Spleen (tissue), 11 donors: Measurements from ENCODE around the gene SOX21. TPM values are rescaled to one million over a fixed set of nuclear protein-coding genes. Genes with fewer than 3 reads are reported as not detected.

Source experiments
- DNase-seq: peaks from one replicate; pipeline ENCODE4 v3.0.0-alpha.2; 2020
- H3K27ac ChIP-seq, 8 donors: fragments of 200-600 bp; sonication (generic) in 7 of 8; 1 replicate in 4 of 8; 2 replicates in 4 of 8; pipeline versions ENCODE4 v1.5.0 to v1.8.0; 2016 to 2021; ENCODE audit warnings: inconsistent platforms in 4 of 8, mild to moderate bottlenecking in 4 of 8, moderate library complexity in 1 of 8
- H3K27me3 ChIP-seq, 7 donors: fragments of 200-600 bp; sonication (generic) in 6 of 7; replicated peaks in 1 of 7; 1 replicate in 4 of 7; 2 replicates in 3 of 7; pipeline versions ENCODE4 v1.5.0 to v1.8.0; 2016 to 2021; ENCODE audit warnings: inconsistent platforms in 3 of 7, mild to moderate bottlenecking in 1 of 7
- H3K36me3 ChIP-seq, 6 donors: fragments of 200-600 bp; sonication (generic) in 5 of 6; 1 replicate in 4 of 6; 2 replicates in 2 of 6; pipeline versions ENCODE4 v1.5.0 to v1.8.0; 2016 to 2021; ENCODE audit warnings: inconsistent platforms in 2 of 6
- H3K4me1 ChIP-seq, 6 donors: fragments of 200-600 bp; sonication (generic) in 5 of 6; 1 replicate in 3 of 6; 2 replicates in 3 of 6; pipeline versions ENCODE4 v1.5.0 to v1.8.0; 2016 to 2021; ENCODE audit warnings: inconsistent platforms in 3 of 6
- H3K4me3 ChIP-seq, 8 donors: fragments of 200-600 bp; sonication (generic) in 7 of 8; 1 replicate in 4 of 8; 2 replicates in 4 of 8; pipeline versions ENCODE4 v1.5.0 to v1.8.0; 2016 to 2021; ENCODE audit warnings: inconsistent platforms in 4 of 8, mild to moderate bottlenecking in 4 of 8, moderate library complexity in 2 of 8
- H3K9me3 ChIP-seq, 8 donors: fragments of 200-600 bp; sonication (generic) in 7 of 8; 1 replicate in 4 of 8; 2 replicates in 4 of 8; pipeline versions ENCODE4 v1.5.0 to v1.8.0; 2016 to 2021; ENCODE audit warnings: inconsistent platforms in 4 of 8
- CTCF ChIP-seq, 11 experiments: fragments of 200-600 bp in 7 of 11; fragments of 450-650 bp in 4 of 11; sonication (generic) in 4 of 11; IDR thresholded peaks in 8 of 11; conservative IDR thresholded peaks in 3 of 11; 1 replicate in 7 of 11; 2 replicates in 4 of 11; pipeline versions ENCODE4 v1.4.0 to v1.8.0; 2016 to 2021; ENCODE audit warnings: antibody characterized with exemption in 11 of 11, inconsistent platforms in 4 of 11, mild to moderate bottlenecking in 1 of 11
- POLR2A ChIP-seq, 3 donors: fragments of 450-650 bp; IDR thresholded peaks; one replicate each; pipeline ENCODE4 v1.5.1; 2017; ENCODE audit warnings: antibody characterized with exemption in 3 of 3, mild to moderate bottlenecking in 1 of 3
- POLR2AphosphoS5 ChIP-seq, 3 donors: sonication (generic); formaldehyde crosslinking; IDR thresholded peaks; one replicate each; pipeline ENCODE4 v1.5.1; 2017; ENCODE audit warnings: antibody characterized with exemption in 3 of 3
- WGBS, 5 donors: extraction: QIAGEN DNeasy Blood & Tissue Kit in 3 of 5; methylation state at CpG; one replicate each; pipeline versions ENCODE4 v1.1.5 to v1.1.7; 2013 to 2018; 5-methylcytosine and 5-hydroxymethylcytosine counted together
- intact Hi-C: fragments of 100-400 bp; cut with DNase I; formaldehyde crosslinking; loops from one replicate; pipeline ENCODE4 v1.15.0; 2023; ENCODE audit warnings: low total_unique reads
- polyA plus RNA-seq, 3 donors: library from polyadenylated mRNA; stranded (reverse); fragments of 200-250 nt; gene quantifications; one replicate each; pipeline ENCODE4 v1.2.1, GENCODE V29; 2013
- total RNA-seq, 7 donors: library from RNA; depleted of rRNA in 3 of 7; stranded (reverse); fragments of >200 nt in 3 of 7; fragmentation: NEBNext Ultra II Directional in 4 of 7; extraction: Animal tissue kit (Norgen Biotek cat#: 25700) in 4 of 7; gene quantifications; one replicate each; pipeline versions ENCODE4 v1.1.0 to v1.2.1, GENCODE V29; 2016 to 2021
- donor health status: healthy with polysubstance abuse.
- donor health status: DM: no; HTN: no; CAD: no; lungs with moderate emphysema.
- donor health status: DM: no; HTN: no; CAD: no.
- donor health status: Bipolar disorder and iron deficiency.
- donor health status: healthy.
- donor health status: DM: no; HTN: no; CAD: no.
- donor health status: DM: yes; HTN: yes; CAD: no.

SOX21 gene
- total and polyA plus RNA-seq, 10 donors, result not detected

- H3K9me3 ChIP-seq, result no peaks in the 10 kb centered on the region
- peaks cover 0 to 42% (median 0%) of the 10 kb centered on the region in 7 donors for H3K27me3 ChIP-seq
- no peak for TF ChIP-seq CTCF (IDR thresholded peaks at IDR 0.05 in 8 of 11, conservative IDR thresholded peaks at IDR 0.05 in 3 of 11)
- no peaks in the 10 kb centered on the region for H3K36me3 ChIP-seq
- H3K4me3 ChIP-seq, result no peak overlapping the region
- intact Hi-C loops, result no loop called here
- WGBS, 5 donors, result 65 to 85% (median 76%) methylated on average over 2 of the region's 2 CpGs
- no peak for DNase-seq
- no peak overlapping the region for H3K27ac ChIP-seq
- no peaks in the 10 kb centered on the region for H3K4me1 ChIP-seq
These were observed 30.1 kb downstream of the SOX21 start for GRCh38 chr13:94682229-94682628.

DNA sequence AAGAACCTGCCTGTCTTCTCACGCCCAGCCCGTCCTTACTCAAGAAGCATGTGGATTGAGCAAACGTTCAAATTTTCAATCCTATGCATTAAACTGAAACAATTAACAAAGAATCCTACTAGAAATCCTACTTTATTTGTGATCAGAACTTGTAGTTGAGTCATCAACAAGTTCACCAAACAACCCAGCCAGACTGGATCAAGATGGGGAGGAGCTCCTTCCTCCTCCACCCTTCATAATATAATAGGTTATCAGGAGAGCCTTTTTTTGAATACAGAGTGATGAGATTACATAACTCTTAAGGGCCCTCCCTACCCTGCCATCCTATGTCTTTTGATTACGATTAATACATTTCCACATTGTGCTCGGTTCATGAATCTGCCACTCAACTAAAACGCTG lies 32.7 kb downstream of the SOX21 start:
- WGBS, 5 donors, result 74 to 91% (median 82%) methylated on average over 6 of the region's 6 CpGs
- no peaks in the 10 kb centered on the region for H3K36me3 ChIP-seq
- no peak overlapping the region for H3K27ac ChIP-seq
- H3K4me3 ChIP-seq, result no peak overlapping the region
- H3K9me3 ChIP-seq, result no peaks in the 10 kb centered on the region
- intact Hi-C loops, result no loop called here
- peaks cover 0 to 60% (median 0%) of the 10 kb centered on the region in 7 donors for H3K27me3 ChIP-seq
- no peak for DNase-seq
- no peaks in the 10 kb centered on the region for H3K4me1 ChIP-seq
- no peak for TF ChIP-seq POLR2A (IDR thresholded peaks at IDR 0.05)
- TF ChIP-seq CTCF (IDR thresholded peaks at IDR 0.05 in 8 of 11, conservative IDR thresholded peaks at IDR 0.05 in 3 of 11), result no peak
- TF ChIP-seq POLR2AphosphoS5 (IDR thresholded peaks at IDR 0.05), result no peak

GRCh38 chr13:94678845-94679244 lies 33.5 kb downstream of the SOX21 start:
- WGBS, 5 donors, result 81 to 92% (median 86%) methylated on average over 2 of the region's 2 CpGs
- Histone ChIP-seq H3K27me3 (peaks cover 0 to 55% (median 0%) of the 10 kb centered on the region in 7 donors), H3K27ac (no peak overlapping the region), H3K36me3 (no peaks in the 10 kb centered on the region), H3K4me3 (no peak overlapping the region), H3K4me1 (no peaks in the 10 kb centered on the region), H3K9me3 (no peaks in the 10 kb centered on the region)
- TF ChIP-seq POLR2A (IDR thresholded peaks at IDR 0.05) (no peak), CTCF (IDR thresholded peaks at IDR 0.05 in 8 of 11, conservative IDR thresholded peaks at IDR 0.05 in 3 of 11) (no peak), POLR2AphosphoS5 (IDR thresholded peaks at IDR 0.05) (no peak)
- intact Hi-C loops, result no loop called here
- no peak for DNase-seq

- WGBS, 5 donors, result 81 to 90% (median 87%) methylated on average over 2 of the region's 2 CpGs
- peaks cover 0 to 45% (median 0%) of the 10 kb centered on the region in 7 donors for H3K27me3 ChIP-seq
- no peak overlapping the region for H3K4me3 ChIP-seq
- H3K36me3 ChIP-seq, result no peaks in the 10 kb centered on the region
- TF ChIP-seq POLR2A (IDR thresholded peaks at IDR 0.05) (no peak), POLR2AphosphoS5 (IDR thresholded peaks at IDR 0.05) (no peak), CTCF (IDR thresholded peaks at IDR 0.05 in 8 of 11, conservative IDR thresholded peaks at IDR 0.05 in 3 of 11) (no peak)
- H3K4me1 ChIP-seq, result no peaks in the 10 kb centered on the region
- no peaks in the 10 kb centered on the region for H3K9me3 ChIP-seq
- DNase-seq, result no peak
- intact Hi-C loops, result no loop called here
- no peak overlapping the region for H3K27ac ChIP-seq
These were observed 34.5 kb downstream of the SOX21 start for GRCh38 chr13:94677799-94678198.
